ENCODE measurements around the gene DOCK9. TPM values are rescaled to one million over a fixed set of nuclear protein-coding genes. Genes with fewer than 3 reads are reported as not detected.
A peak's percentile ranks its signal among the peaks of the same experiment; 100 is the strongest.

The DOCK9 gene
- total and polyA plus RNA-seq, 2 experiments from 2014 or later, result 32.8 to 39.1 TPM

DNA sequence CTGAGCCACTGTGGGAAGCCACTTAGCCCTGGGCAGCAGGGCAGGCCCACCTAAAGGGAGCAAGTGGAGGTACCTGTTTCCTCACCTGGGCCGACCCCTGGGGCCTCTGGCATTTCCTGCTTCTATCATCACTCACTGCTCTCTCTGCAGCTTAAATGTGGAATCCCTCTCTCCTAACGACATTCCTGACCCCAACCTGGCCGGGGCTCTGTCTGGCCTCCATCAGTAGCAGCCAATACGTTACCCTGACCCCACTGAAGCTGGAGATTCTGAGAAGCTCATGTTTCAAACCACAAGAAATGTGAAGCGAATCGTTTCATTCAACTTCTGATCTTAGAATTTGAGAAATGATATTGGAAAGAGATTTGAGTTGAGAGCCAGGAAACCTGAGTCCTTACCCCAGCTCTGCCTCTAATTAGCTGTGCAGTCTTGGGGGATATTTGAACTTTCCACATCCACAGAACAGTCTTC lies 39.9 kb downstream of the DOCK9 start:
- Histone ChIP-seq H3K27me3 (no peaks in the 10 kb centered on the region), H3K36me3 (no peaks in the 10 kb centered on the region), H3K4me3 (no peak overlapping the region), H3K9me3 (ENCODE audit: low read depth) (no peaks in the 10 kb centered on the region), H3K4me1 (ENCODE audit: low read depth) (peaks cover 12% of the 10 kb centered on the region), H3K27ac (peak overlapping the region; percentile 31)
- peak in 1 of 2 donors; percentile 33 for DNase-seq (ENCODE audit: low read depth in 1 of 2, low spot score in 1 of 2)
- TF ChIP-seq, protein P1, sequence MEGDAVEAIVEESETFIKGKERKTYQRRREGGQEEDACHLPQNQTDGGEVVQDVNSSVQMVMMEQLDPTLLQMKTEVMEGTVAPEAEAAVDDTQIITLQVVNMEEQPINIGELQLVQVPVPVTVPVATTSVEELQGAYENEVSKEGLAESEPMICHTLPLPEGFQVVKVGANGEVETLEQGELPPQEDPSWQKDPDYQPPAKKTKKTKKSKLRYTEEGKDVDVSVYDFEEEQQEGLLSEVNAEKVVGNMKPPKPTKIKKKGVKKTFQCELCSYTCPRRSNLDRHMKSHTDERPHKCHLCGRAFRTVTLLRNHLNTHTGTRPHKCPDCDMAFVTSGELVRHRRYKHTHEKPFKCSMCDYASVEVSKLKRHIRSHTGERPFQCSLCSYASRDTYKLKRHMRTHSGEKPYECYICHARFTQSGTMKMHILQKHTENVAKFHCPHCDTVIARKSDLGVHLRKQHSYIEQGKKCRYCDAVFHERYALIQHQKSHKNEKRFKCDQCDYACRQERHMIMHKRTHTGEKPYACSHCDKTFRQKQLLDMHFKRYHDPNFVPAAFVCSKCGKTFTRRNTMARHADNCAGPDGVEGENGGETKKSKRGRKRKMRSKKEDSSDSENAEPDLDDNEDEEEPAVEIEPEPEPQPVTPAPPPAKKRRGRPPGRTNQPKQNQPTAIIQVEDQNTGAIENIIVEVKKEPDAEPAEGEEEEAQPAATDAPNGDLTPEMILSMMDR (IDR thresholded peaks at IDR 0.05; ENCODE audit: low read depth, low read length), result no peak

DNA sequence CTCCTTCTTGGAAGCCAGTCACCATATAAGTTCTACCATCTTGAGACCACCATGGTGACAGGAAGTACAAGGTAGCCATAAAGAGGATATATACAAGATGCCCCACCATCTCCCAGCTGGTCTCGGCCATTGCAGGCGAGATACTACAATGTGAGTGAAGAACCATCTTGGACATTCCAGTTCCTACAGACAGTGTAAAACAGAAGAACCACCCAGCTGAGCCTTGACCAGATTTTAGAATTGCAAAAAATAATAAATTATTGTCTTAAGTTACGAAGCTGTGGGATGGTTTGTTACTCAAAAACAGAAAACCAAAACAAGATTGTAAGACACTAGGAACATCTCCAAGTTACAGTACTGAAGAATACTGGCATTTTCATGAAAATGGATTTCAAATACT lies 43.6 kb downstream of the DOCK9 start:
- Histone ChIP-seq H3K27ac (no peak overlapping the region), H3K27me3 (no peaks in the 10 kb centered on the region), H3K9me3 (ENCODE audit: low read depth) (no peaks in the 10 kb centered on the region), H3K36me3 (no peaks in the 10 kb centered on the region), H3K4me3 (no peak overlapping the region), H3K4me1 (ENCODE audit: low read depth) (peaks cover 16% of the 10 kb centered on the region)
- DNase-seq (ENCODE audit: low read depth in 1 of 2, low spot score in 1 of 2), result no peak
- TF ChIP-seq, protein P1 (IDR thresholded peaks at IDR 0.05; ENCODE audit: low read depth, low read length), result no peak

DNA sequence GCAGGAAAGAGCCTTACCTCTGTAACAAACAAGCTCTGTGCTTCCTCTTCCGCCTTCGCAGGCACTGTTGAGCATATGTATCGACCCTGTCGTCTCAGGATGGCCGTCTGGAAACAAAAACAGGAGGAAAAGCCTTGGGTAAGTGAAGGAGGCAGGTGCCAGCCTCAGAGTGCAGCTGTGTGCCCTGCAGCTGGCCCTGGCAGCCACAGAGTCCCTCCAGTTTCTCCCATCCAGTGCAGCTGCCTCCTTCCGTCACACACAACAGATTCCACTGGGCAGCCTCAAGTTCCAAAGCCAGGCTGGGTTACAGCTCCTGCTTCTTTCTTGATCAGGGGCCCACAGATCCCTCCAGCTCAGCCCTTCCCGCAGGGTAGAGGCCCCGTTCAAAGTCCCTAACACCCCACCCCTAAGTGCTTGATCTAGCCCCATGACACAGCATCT lies 47.7 kb downstream of the DOCK9 start:
- Histone ChIP-seq H3K4me3 (no peak overlapping the region), H3K27ac (no peak overlapping the region), H3K27me3 (no peaks in the 10 kb centered on the region), H3K9me3 (ENCODE audit: low read depth) (no peaks in the 10 kb centered on the region), H3K36me3 (no peaks in the 10 kb centered on the region), H3K4me1 (ENCODE audit: low read depth) (peaks cover 7% of the 10 kb centered on the region)
- DNase-seq (ENCODE audit: low read depth in 1 of 2, low spot score in 1 of 2), result no peak
- TF ChIP-seq, protein P1 (IDR thresholded peaks at IDR 0.05; ENCODE audit: low read depth, low read length), result no peak

DNA sequence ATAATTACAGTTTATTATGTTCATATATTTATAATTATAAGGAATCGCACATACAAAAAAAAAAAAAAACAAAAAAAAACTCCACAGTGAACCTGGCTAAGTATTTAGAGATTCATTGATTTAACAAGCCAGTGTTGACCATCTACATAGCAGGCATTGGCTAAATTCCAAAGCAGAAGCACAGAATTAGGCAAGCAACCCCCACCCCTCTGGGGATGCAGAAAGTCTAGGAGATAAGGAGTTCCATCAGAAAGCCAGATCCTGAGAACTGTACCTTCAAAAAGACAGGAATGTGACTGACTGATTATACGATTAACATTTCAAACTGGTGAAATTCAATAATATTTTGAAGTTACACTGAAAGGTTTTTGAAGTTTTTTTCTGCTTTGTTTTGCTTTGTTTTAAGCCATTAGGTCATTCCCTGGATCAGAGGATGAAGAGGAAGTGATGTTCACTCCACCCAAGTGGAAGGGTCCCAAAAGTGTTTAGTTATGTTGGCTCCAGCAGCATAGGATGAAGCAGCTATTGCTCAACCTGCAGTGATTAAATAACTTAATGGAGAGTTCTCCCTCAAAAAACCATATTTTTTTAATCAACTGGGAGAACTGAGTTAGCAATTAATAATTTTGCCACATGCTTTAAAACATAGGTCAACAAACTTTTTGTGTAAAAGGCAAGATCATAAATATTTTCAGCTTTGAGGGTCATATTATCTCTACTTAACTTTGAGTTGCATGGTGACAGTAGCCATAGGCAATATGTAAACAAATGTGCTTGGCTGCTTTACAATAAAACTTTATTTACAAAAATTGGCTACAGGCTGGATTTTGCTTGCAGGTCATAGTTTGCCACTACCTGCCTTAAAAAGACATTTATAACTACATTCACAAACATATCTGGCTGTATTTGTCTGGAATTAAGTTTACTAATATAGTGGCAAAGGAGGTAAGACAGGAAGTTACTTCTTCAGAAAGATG lies 49.6 kb downstream of the DOCK9 start:
- H3K27me3 ChIP-seq, result no peaks in the 10 kb centered on the region
- TF ChIP-seq, protein P1 (IDR thresholded peaks at IDR 0.05; ENCODE audit: low read depth, low read length), result no peak
- H3K36me3 ChIP-seq, result no peaks in the 10 kb centered on the region
- H3K9me3 ChIP-seq (ENCODE audit: low read depth), result no peaks in the 10 kb centered on the region
- no peak overlapping the region for H3K27ac ChIP-seq
- peaks cover 7% of the 10 kb centered on the region for H3K4me1 ChIP-seq (ENCODE audit: low read depth)
- no peak overlapping the region for H3K4me3 ChIP-seq
- DNase-seq (ENCODE audit: low read depth in 1 of 2, low spot score in 1 of 2), result peak in 1 of 2 donors; percentile 87

DNA sequence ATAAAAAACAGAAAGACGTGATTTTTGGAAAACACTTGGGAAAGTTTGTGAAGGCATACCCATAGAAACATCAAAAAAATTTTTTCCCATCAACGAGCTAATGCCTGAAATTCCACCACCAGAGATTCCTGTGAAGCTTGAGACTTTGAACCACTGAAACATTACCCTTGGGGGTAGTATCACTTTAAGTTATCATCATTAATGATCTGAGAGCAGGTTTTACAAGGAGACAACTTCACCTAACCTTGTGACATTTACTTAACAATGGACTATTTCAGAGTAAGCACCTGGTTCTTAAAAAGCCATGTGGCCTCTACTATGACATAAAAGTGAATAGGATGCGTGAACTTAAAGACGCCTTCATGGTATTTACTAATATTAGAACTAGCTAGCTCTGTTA lies 51.9 kb downstream of the DOCK9 start:
- Histone ChIP-seq H3K27ac (no peak overlapping the region), H3K36me3 (no peaks in the 10 kb centered on the region), H3K4me3 (no peak overlapping the region), H3K9me3 (ENCODE audit: low read depth) (no peaks in the 10 kb centered on the region), H3K27me3 (no peaks in the 10 kb centered on the region), H3K4me1 (ENCODE audit: low read depth) (peaks cover 3% of the 10 kb centered on the region)
- TF ChIP-seq, protein P1 (IDR thresholded peaks at IDR 0.05; ENCODE audit: low read depth, low read length), result no peak
- DNase-seq (ENCODE audit: low read depth in 1 of 2, low spot score in 1 of 2), result no peak
